SK-N-SH treated with all-trans-retinoic acid at 6 μM for 48 hours (cell line): Measurements from ENCODE around the gene TUBGCP5.

Source experiments
- ARNTL ChIP-seq: fragments of 450-650 bp; formaldehyde crosslinking; IDR thresholded peaks from 2 replicates; pipeline ENCODE4 v1.5.0; 2020; ENCODE audit warnings: low read depth, mild to moderate bottlenecking, moderate library complexity, borderline replicate concordance
- CREB5 ChIP-seq: fragments of 250-450 bp; sonication (Bioruptor Pico); IDR thresholded peaks from 2 replicates; pipeline ENCODE4 v1.5.1; 2020; ENCODE audit warnings: low read depth, mild to moderate bottlenecking, moderate library complexity
- CSRNP3 ChIP-seq: fragments of 250-450 bp; sonication (Bioruptor Pico); IDR thresholded peaks from 2 replicates; pipeline ENCODE4 v1.5.1; 2021; ENCODE audit warnings: mild to moderate bottlenecking, moderate library complexity
- PATZ1 ChIP-seq: fragments of 250-450 bp; sonication (Bioruptor Pico); IDR thresholded peaks from 2 replicates; pipeline ENCODE4 v1.8.0; 2020; ENCODE audit warnings: mild to moderate bottlenecking, moderate library complexity, borderline replicate concordance
- RARB ChIP-seq: fragments of 250-450 bp; sonication (Bioruptor Pico); IDR thresholded peaks from 2 replicates; pipeline ENCODE4 v1.8.0; 2021; ENCODE audit warnings: mild to moderate bottlenecking, moderate library complexity
- SNAI2 ChIP-seq: fragments of 250-450 bp; sonication (Bioruptor Pico); IDR thresholded peaks from 2 replicates; pipeline ENCODE4 v1.5.0; 2020; ENCODE audit warnings: mild to moderate bottlenecking, moderate library complexity
- TCF4 ChIP-seq: fragments of 250-450 bp; sonication (Bioruptor Pico); IDR thresholded peaks from 2 replicates; pipeline ENCODE4 v1.8.0; 2021; ENCODE audit warnings: mild to moderate bottlenecking, moderate library complexity, borderline replicate concordance
- ZFP30 ChIP-seq: fragments of 450-650 bp; formaldehyde crosslinking; IDR thresholded peaks from 2 replicates; pipeline ENCODE4 v1.5.0; 2022; ENCODE audit warnings: mild to moderate bottlenecking, moderate library complexity

- no peak for TF ChIP-seq CSRNP3 (CRISPR knock-in tag)
- TF ChIP-seq SNAI2, result no peak
- no peak for TF ChIP-seq RARB (CRISPR knock-in tag)
- no peak for TF ChIP-seq ARNTL (CRISPR knock-in tag)
- TF ChIP-seq CREB5, result no peak
- TF ChIP-seq PATZ1 (CRISPR knock-in tag), result no peak
- no peak for TF ChIP-seq TCF4 (CRISPR knock-in tag)
- no peak for TF ChIP-seq ZFP30
These were observed 86.4 kb downstream of the TUBGCP5 start for GRCh38 chr15:22952796-22953579.
